HEK293 (cell line): Measurements from ENCODE around the gene KCNE3.

ENCODE experiments used
- CTCF ChIA-PET: fragments of 350-600 bp; formaldehyde crosslinking; extraction: SDS; loops from one replicate; lab custom pipeline; 2021; ENCODE audit warnings: antibody characterized with exemption; lab: Yijun Ruan, JAX
- POLR2A ChIA-PET: fragments of 300-600 bp; formaldehyde crosslinking; extraction: SDS; loops from one replicate; lab custom pipeline; 2020; ENCODE audit warnings: antibody characterized with exemption, inconsistent platforms; lab: Yijun Ruan, JAX
- H3K27ac ChIP-seq: fragments of 200-500 bp; sonication (Bioruptor generic); 2 replicates; pipeline ENCODE4 v1.5.1; 2014; ENCODE audit warnings: low read depth, low read length, control low read depth, inconsistent platforms; ENCODE audit errors: extremely low read depth
- H3K36me3 ChIP-seq, 2 experiments: fragments of 200-500 bp in 1 of 2; sonication (Bioruptor generic) in 1 of 2; 1 replicate in 1 of 2; 2 replicates in 1 of 2; pipeline ENCODE4 v1.5.1; 2014 to 2017; ENCODE audit warnings: inconsistent platforms in 2 of 2, low read length in 2 of 2; ENCODE audit not compliant: control insufficient read depth in 2 of 2, insufficient read depth in 1 of 2
- H3K4me1 ChIP-seq: fragments of 200-500 bp; sonication (Bioruptor generic); 2 replicates; pipeline ENCODE4 v1.5.1; 2014; ENCODE audit warnings: mild to moderate bottlenecking, low read length, inconsistent platforms; ENCODE audit not compliant: control insufficient read depth, insufficient read depth
- H3K4me3 ChIP-seq: 2 replicates; pipeline ENCODE4 v1.5.1; 2011; ENCODE audit warnings: low read depth, mild to moderate bottlenecking, control low read depth, low read length, moderate library complexity
- H3K9me3 ChIP-seq: fragments of 200-500 bp; sonication (Bioruptor generic); 2 replicates; pipeline ENCODE4 v1.5.1; 2014; ENCODE audit warnings: low read depth, low read length, inconsistent platforms; ENCODE audit not compliant: control insufficient read depth, insufficient read depth
- EGR2 ChIP-seq: fragments of 450-650 bp; formaldehyde crosslinking; IDR thresholded peaks from 2 replicates; pipeline ENCODE4 v1.5.1; 2016; ENCODE audit warnings: low read depth, missing biosample characterization, missing genetic modification characterization
- FEZF1 ChIP-seq: fragments of 450-650 bp; formaldehyde crosslinking; IDR thresholded peaks from 2 replicates; pipeline ENCODE4 v1.5.1; 2016; ENCODE audit warnings: missing biosample characterization, missing genetic modification characterization
- GLIS1 ChIP-seq: fragments of 450-650 bp; formaldehyde crosslinking; IDR thresholded peaks from 2 replicates; pipeline ENCODE4 v1.5.1; 2016; ENCODE audit warnings: missing biosample characterization, missing genetic modification characterization
- IKZF3 ChIP-seq: fragments of 450-650 bp; IDR thresholded peaks from 2 replicates; pipeline ENCODE4 v1.5.0; 2018; ENCODE audit warnings: missing biosample characterization, mild to moderate bottlenecking, missing genetic modification characterization, moderate library complexity
- PRDM10 ChIP-seq: fragments of 450-650 bp; formaldehyde crosslinking; IDR thresholded peaks from 2 replicates; pipeline ENCODE4 v1.5.1; 2016; ENCODE audit warnings: missing biosample characterization, missing genetic modification characterization
- SP2 ChIP-seq: fragments of 450-650 bp; formaldehyde crosslinking; IDR thresholded peaks from 2 replicates; pipeline ENCODE4 v1.5.1; 2016; ENCODE audit warnings: missing biosample characterization, missing genetic modification characterization
- SP3 ChIP-seq: fragments of 450-650 bp; formaldehyde crosslinking; IDR thresholded peaks from 2 replicates; pipeline ENCODE4 v1.5.1; 2016; ENCODE audit warnings: missing biosample characterization, missing genetic modification characterization
- ZFHX2 ChIP-seq: fragments of 450-650 bp; formaldehyde crosslinking; conservative IDR thresholded peaks from 2 replicates; pipeline ENCODE4 v1.5.1; 2016; ENCODE audit warnings: missing biosample characterization, missing genetic modification characterization
- ZFP37 ChIP-seq: fragments of 450-650 bp; formaldehyde crosslinking; IDR thresholded peaks from 2 replicates; pipeline ENCODE4 v1.5.1; 2016; ENCODE audit warnings: missing biosample characterization, missing genetic modification characterization
- ZIC2 ChIP-seq: fragments of 450-650 bp; formaldehyde crosslinking; IDR thresholded peaks from 2 replicates; pipeline ENCODE4 v1.5.1; 2016; ENCODE audit warnings: missing biosample characterization, missing genetic modification characterization
- ZNF121 ChIP-seq: fragments of 450-650 bp; formaldehyde crosslinking; IDR thresholded peaks from 2 replicates; pipeline ENCODE4 v1.5.1; 2016; ENCODE audit warnings: missing biosample characterization, missing genetic modification characterization
- ZNF18 ChIP-seq: fragments of 450-650 bp; formaldehyde crosslinking; IDR thresholded peaks from 2 replicates; pipeline ENCODE4 v1.5.1; 2016; ENCODE audit warnings: missing biosample characterization, missing genetic modification characterization
- ZNF24 ChIP-seq: fragments of 450-650 bp; formaldehyde crosslinking; IDR thresholded peaks from 2 replicates; pipeline ENCODE4 v1.5.1; 2016; ENCODE audit warnings: missing biosample characterization, missing genetic modification characterization
- ZNF335 ChIP-seq: fragments of 450-650 bp; formaldehyde crosslinking; conservative IDR thresholded peaks from 2 replicates; pipeline ENCODE4 v1.5.1; 2016; ENCODE audit warnings: missing biosample characterization, missing genetic modification characterization
- ZNF362 ChIP-seq: fragments of 450-650 bp; formaldehyde crosslinking; IDR thresholded peaks from 2 replicates; pipeline ENCODE4 v1.5.1; 2016; ENCODE audit warnings: missing biosample characterization, missing genetic modification characterization
- ZNF366 ChIP-seq: fragments of 450-650 bp; formaldehyde crosslinking; conservative IDR thresholded peaks from 2 replicates; pipeline ENCODE4 v1.5.1; 2016; ENCODE audit warnings: missing biosample characterization, missing genetic modification characterization
- ZNF37A ChIP-seq: fragments of 450-650 bp; IDR thresholded peaks from 2 replicates; pipeline ENCODE4 v1.5.1; 2018; ENCODE audit warnings: missing biosample characterization, missing genetic modification characterization
- ZNF423 ChIP-seq: fragments of 450-650 bp; formaldehyde crosslinking; IDR thresholded peaks from 2 replicates; pipeline ENCODE4 v1.5.1; 2016; ENCODE audit warnings: missing biosample characterization, missing genetic modification characterization
- ZNF529 ChIP-seq: fragments of 450-650 bp; formaldehyde crosslinking; IDR thresholded peaks from 2 replicates; pipeline ENCODE4 v1.5.1; 2017; ENCODE audit warnings: missing genetic modification characterization, missing biosample characterization; ENCODE audit not compliant: insufficient replicate concordance
- ZNF549 ChIP-seq: fragments of 450-650 bp; IDR thresholded peaks from 2 replicates; pipeline ENCODE4 v1.5.1; 2018; ENCODE audit warnings: missing biosample characterization, missing genetic modification characterization, mild to moderate bottlenecking, inconsistent platforms, moderate library complexity
- ZNF555 ChIP-seq: fragments of 450-650 bp; formaldehyde crosslinking; conservative IDR thresholded peaks from 2 replicates; pipeline ENCODE4 v1.5.1; 2017; ENCODE audit warnings: missing biosample characterization, mild to moderate bottlenecking, missing genetic modification characterization, inconsistent platforms
- ZNF600 ChIP-seq: fragments of 450-650 bp; formaldehyde crosslinking; IDR thresholded peaks from 2 replicates; pipeline ENCODE4 v1.5.1; 2016; ENCODE audit warnings: missing biosample characterization, missing genetic modification characterization
- ZNF621 ChIP-seq: fragments of 450-650 bp; formaldehyde crosslinking; IDR thresholded peaks from 2 replicates; pipeline ENCODE4 v1.5.1; 2017; ENCODE audit warnings: missing biosample characterization, missing genetic modification characterization
- ZNF670 ChIP-seq: fragments of 450-650 bp; formaldehyde crosslinking; IDR thresholded peaks from 2 replicates; pipeline ENCODE4 v1.5.1; 2016; ENCODE audit warnings: missing biosample characterization, missing genetic modification characterization, low read depth
- ZNF785 ChIP-seq: fragments of 450-650 bp; formaldehyde crosslinking; IDR thresholded peaks from 2 replicates; pipeline ENCODE4 v1.5.1; 2016; ENCODE audit warnings: missing biosample characterization, missing genetic modification characterization
- ZNF837 ChIP-seq: fragments of 450-650 bp; formaldehyde crosslinking; IDR thresholded peaks from 2 replicates; pipeline ENCODE4 v1.5.1; 2016; ENCODE audit warnings: missing biosample characterization, missing genetic modification characterization
- ZSCAN16 ChIP-seq: fragments of 450-650 bp; formaldehyde crosslinking; IDR thresholded peaks from 2 replicates; pipeline ENCODE4 v1.5.1; 2016; ENCODE audit warnings: missing biosample characterization, missing genetic modification characterization
- TF ChIP-seq, protein P1 (sequence below): fragments of 450-650 bp; formaldehyde crosslinking; IDR thresholded peaks from 2 replicates; pipeline ENCODE4 v1.5.1; 2017; ENCODE audit warnings: missing biosample characterization, missing genetic modification characterization

The KCNE3 gene

DNA sequence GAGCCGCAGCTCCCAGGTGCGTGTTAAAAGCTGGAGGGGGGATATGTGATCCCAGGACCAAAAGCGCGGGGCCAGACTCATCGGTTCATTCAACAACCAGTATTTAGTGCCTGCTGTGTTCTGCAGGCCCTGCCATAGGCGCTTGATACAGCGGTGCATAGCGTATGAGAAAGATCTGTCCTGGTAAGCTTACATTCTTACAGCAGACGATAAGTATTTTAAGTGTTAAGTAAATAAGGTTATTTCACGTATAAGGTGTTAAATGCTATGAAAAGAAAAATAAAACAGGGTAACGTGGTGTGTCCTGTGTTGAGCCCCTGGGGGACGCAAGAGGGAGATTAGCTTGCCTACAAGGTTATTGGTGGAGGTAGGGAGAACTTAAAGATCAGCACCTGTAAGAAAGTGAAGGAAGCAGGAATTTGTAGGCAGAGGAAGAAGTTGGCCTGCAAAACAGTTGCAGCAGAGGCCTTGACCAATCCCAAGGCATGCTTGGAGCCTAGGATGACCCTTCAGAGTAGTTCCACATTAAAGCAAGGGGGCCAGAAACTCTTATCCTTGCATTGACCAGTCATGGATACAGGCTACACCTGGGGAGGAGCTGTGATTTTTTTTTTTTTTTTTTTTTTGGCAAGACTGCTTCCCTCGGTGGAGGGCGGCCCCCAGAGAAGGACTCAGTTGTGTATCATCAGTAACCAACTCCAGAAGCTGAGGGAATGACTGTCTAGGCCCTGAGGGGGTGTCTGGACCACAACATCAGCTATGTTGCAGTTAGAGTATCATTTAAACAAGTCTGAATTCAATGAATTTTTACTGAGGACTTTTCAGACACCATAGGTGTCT, 26.7 kb upstream of the KCNE3 start (continued):
- no peak for TF ChIP-seq ZNF366 (tag by site-specific recombination)
- 0 out of 2 replicates have a peak, but pooled peaks have one; percentile 6 for TF ChIP-seq ZIC2
- TF ChIP-seq ZNF670 (tag by site-specific recombination) = no peak
- TF ChIP-seq, protein P1, sequence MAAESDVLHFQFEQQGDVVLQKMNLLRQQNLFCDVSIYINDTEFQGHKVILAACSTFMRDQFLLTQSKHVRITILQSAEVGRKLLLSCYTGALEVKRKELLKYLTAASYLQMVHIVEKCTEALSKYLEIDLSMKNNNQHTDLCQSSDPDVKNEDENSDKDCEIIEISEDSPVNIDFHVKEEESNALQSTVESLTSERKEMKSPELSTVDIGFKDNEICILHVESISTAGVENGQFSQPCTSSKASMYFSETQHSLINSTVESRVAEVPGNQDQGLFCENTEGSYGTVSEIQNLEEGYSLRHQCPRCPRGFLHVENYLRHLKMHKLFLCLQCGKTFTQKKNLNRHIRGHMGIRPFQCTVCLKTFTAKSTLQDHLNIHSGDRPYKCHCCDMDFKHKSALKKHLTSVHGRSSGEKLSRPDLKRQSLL (tag by site-specific recombination) = no peak
- TF ChIP-seq GLIS1 (tag by site-specific recombination) = peak; percentile 10; the same call in 1 of the 2 replicates
- TF ChIP-seq ZNF785 (tag by site-specific recombination) = no peak
- TF ChIP-seq SP3 (tag by site-specific recombination) = peak; percentile 73
- TF ChIP-seq IKZF3 = 0 out of 2 replicates have a peak, but pooled peaks have one; percentile 60
- TF ChIP-seq ZNF335 = peak; percentile 67
- TF ChIP-seq ZNF600 (tag by site-specific recombination) = no peak
- no peak for TF ChIP-seq ZNF24 (tag by site-specific recombination)
- TF ChIP-seq ZNF555 (tag by site-specific recombination) = no peak
- TF ChIP-seq ZNF362 (tag by site-specific recombination) = peak; percentile 77

DNA sequence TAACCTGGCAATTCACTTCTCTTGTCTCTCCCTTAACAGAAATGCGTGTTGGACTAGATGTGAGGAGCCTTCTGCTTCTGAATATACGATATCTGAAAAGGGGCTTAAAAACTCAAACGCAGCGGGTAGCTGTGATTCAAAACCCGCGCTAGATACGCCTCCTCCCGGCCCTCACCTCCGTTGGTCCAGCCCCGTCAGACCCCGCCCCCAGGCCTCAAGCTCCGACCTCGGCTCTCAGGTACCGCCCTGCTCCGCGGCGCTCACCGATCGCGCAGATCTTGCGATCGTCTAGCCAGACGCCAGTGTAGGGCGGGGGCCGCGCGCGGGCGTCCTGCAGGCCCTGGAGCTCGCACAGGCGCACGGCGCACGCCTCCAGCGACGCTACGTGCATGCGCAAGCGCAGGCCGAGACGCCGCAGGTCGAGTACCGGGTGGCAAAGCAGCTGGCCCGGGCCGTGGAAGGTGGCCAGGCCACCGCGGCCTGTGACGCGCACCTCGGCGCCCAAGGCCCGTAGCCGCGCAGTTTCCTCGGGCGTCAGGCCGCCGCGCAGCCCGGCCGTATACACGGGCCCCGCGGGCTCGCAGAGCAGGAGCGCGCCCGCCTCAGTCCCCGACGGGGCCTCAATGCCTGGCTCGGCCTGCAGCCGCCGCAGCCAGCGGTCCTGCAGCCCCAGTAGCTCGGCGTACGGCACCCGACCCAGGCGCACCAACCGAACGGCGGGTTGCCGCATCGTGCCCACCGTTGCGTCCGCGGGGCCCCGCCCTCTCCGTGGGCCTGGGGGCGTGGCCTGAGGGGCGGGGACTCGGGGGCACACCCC, 25.8 kb upstream of the KCNE3 start, which contains the start of gene LIPT2:
Gene LIPT2, minus strand, starts transcription at position 751 of the 817 bp plus-strand sequence. Its CDS starts 21 bp downstream, at position 730.
- H3K27ac ChIP-seq = peak within 1 kb of the TSS; percentile 96
- H3K9me3 ChIP-seq = no peaks in the 10 kb centered on the region
- no peaks in the 10 kb centered on the region for H3K36me3 ChIP-seq
- H3K4me1 ChIP-seq = no peaks in the 10 kb centered on the region
- peak within 1 kb of the TSS; percentile 70 for H3K4me3 ChIP-seq
- POLR2A ChIA-PET = interaction anchor here (0.6 to 2.5 kb wide), 43 partner anchors 8 to 749 kb away, joined by 3 to 22 read pairs (median 4); partner anchors contain the start of genes PGM2L1, POLD3, SPCS2 and UCP2
- CTCF ChIA-PET = interaction anchor here (0.8 to 2.1 kb wide), 8 partner anchors 20 to 104 kb away, joined by 3 to 5 read pairs (median 3); no protein-coding TSS in a partner anchor
- peak; percentile 87 for TF ChIP-seq SP2 (tag by site-specific recombination)
- peak; percentile 56 for TF ChIP-seq ZNF549
- no peak for TF ChIP-seq ZNF423 (tag by site-specific recombination)
- 0 out of 2 replicates have a peak, but pooled peaks have one; percentile 28 for TF ChIP-seq ZNF121 (tag by site-specific recombination)
- TF ChIP-seq EGR2 = peak; percentile 35; the same call in 1 of the 2 replicates
- no peak for TF ChIP-seq ZFP37 (tag by site-specific recombination)
- TF ChIP-seq ZNF529 (tag by site-specific recombination) = no peak
- no peak for TF ChIP-seq ZNF837 (tag by site-specific recombination)
- TF ChIP-seq PRDM10 (tag by site-specific recombination) = peak; percentile 91
- TF ChIP-seq ZNF18 (tag by site-specific recombination) = no peak
- TF ChIP-seq ZNF37A (tag by site-specific recombination) = 0 out of 2 replicates have a peak, but pooled peaks have one; percentile 30
- TF ChIP-seq ZNF621 = no peak
- no peak for TF ChIP-seq FEZF1 (tag by site-specific recombination)
- no peak for TF ChIP-seq ZSCAN16 (tag by site-specific recombination)
- TF ChIP-seq ZFHX2 (tag by site-specific recombination) = peak; percentile 74
